Naive thymus-derived CD4-positive, alpha-beta T cell (primary cell): ENCODE data around the gene ABHD18. TPM values are rescaled to one million over a fixed set of nuclear protein-coding genes. Genes with fewer than 3 reads are reported as not detected.
"Not testable (repeated sequence)": the region's sequence is repeated elsewhere in the genome, so short reads cannot be mapped to it uniquely, and the experiment has no call there.

Experiments
- ATAC-seq: fragments of 150-1000 bp; cut with Tn5 transposase; 2 replicates; pipeline ENCODE4 v1.10.0; 2021; ENCODE audit warnings: mild to moderate bottlenecking, moderate library complexity
- CTCF ChIA-PET: fragments of 350-600 bp; sonication (Branson Sonifier 250); formaldehyde crosslinking; loops from one replicate; lab custom pipeline; 2021; ENCODE audit warnings: antibody characterized with exemption; lab: Charles Lee
- POLR2A ChIA-PET: fragments of 350-600 bp; sonication (Branson Sonifier 250); formaldehyde crosslinking; loops from one replicate; lab custom pipeline; 2021; ENCODE audit warnings: antibody characterized with exemption, inconsistent platforms; lab: Charles Lee
- DNase-seq, 9 donors: peaks; one replicate each; pipeline versions ENCODE4 v3.0.0 to v3.0.0-alpha.2; 2020 to 2022; ENCODE audit warnings: mixed read lengths in 1 of 9
- H3K27ac ChIP-seq: one replicate; pipeline ENCODE4 v1.7.0; 2013; ENCODE audit warnings: mild to moderate bottlenecking, low read depth, low read length, moderate library complexity
- H3K27me3 ChIP-seq, 2 donors: one replicate each; pipeline ENCODE4 v1.7.0; 2013; ENCODE audit warnings: low read length in 2 of 2, mild to moderate bottlenecking in 2 of 2, moderate library complexity in 2 of 2; ENCODE audit not compliant: control insufficient read depth in 2 of 2, insufficient read depth in 2 of 2
- H3K36me3 ChIP-seq, 3 experiments: 1 replicate in 2 of 3; 2 replicates in 1 of 3; pipeline ENCODE4 v1.7.0; 2013; ENCODE audit warnings: low read length in 3 of 3, mild to moderate bottlenecking in 3 of 3, moderate library complexity in 1 of 3; ENCODE audit not compliant: insufficient read depth in 3 of 3, control insufficient read depth in 2 of 3
- H3K4me1 ChIP-seq, 2 donors: one replicate each; pipeline ENCODE4 v1.7.0; 2013; ENCODE audit warnings: low read length in 2 of 2, mild to moderate bottlenecking in 2 of 2, moderate library complexity in 1 of 2; ENCODE audit not compliant: control insufficient read depth in 2 of 2, insufficient read depth in 2 of 2
- H3K4me3 ChIP-seq: 2 replicates; pipeline ENCODE4 v1.7.0; 2013; ENCODE audit warnings: mild to moderate bottlenecking, low read length
- H3K9me3 ChIP-seq, 3 experiments: 1 replicate in 2 of 3; 2 replicates in 1 of 3; pipeline ENCODE4 v1.7.0; 2013; ENCODE audit warnings: low read length in 3 of 3; ENCODE audit not compliant: control insufficient read depth in 2 of 3
- H3K27ac Mint-ChIP-seq, 9 donors: one replicate each; pipeline ENCODE4 v1.8.0; 2020 to 2022; ENCODE audit warnings: mixed read lengths in 9 of 9, mild to moderate bottlenecking in 8 of 9, moderate library complexity in 5 of 9, inconsistent platforms in 2 of 9
- H3K27me3 Mint-ChIP-seq, 5 donors: one replicate each; pipeline ENCODE4 v1.8.0; 2021 to 2022; ENCODE audit warnings: mixed read lengths in 5 of 5, mild to moderate bottlenecking in 1 of 5
- H3K36me3 Mint-ChIP-seq, 5 donors: one replicate each; pipeline ENCODE4 v1.8.0; 2020 to 2022; ENCODE audit warnings: mixed read lengths in 5 of 5, mild to moderate bottlenecking in 3 of 5, inconsistent platforms in 1 of 5
- H3K4me1 Mint-ChIP-seq, 7 donors: one replicate each; pipeline ENCODE4 v1.8.0; 2020 to 2022; ENCODE audit warnings: mixed read lengths in 7 of 7, mild to moderate bottlenecking in 3 of 7, inconsistent platforms in 1 of 7
- H3K4me3 Mint-ChIP-seq, 10 donors: one replicate each; pipeline ENCODE4 v1.8.0; 2020 to 2022; ENCODE audit warnings: mild to moderate bottlenecking in 10 of 10, mixed read lengths in 10 of 10, moderate library complexity in 6 of 10, inconsistent platforms in 2 of 10
- H3K9me3 Mint-ChIP-seq, 11 donors: one replicate each; pipeline ENCODE4 v1.8.0; 2020 to 2022; ENCODE audit warnings: mixed read lengths in 11 of 11, mild to moderate bottlenecking in 4 of 11, inconsistent platforms in 1 of 11, moderate library complexity in 1 of 11
- intact Hi-C, 2 donors: fragments of 100-400 bp; cut with micrococcal nuclease; formaldehyde crosslinking; loops; one replicate each; pipeline ENCODE4 v1.15.1; 2023
- polyA plus RNA-seq, 2 donors: library from polyadenylated mRNA; unstranded; fragments of 300-500 nt; fragmentation: Illumina TruSeq; gene quantifications; one replicate each; pipeline ENCODE4 v1.2.3, GENCODE V29; 2021
- total RNA-seq, 6 experiments: library from RNA in 5 of 6; stranded (reverse) in 5 of 6; gene quantifications; 1 replicate in 5 of 6; 2 replicates in 1 of 6; pipeline ENCODE4 v1.2.3 and lab custom pipeline; 2021 to 2026

ABHD18 gene
- total and polyA plus RNA-seq, 7 experiments from 2014 or later, result 9.8 to 26.6 (median 22.9) TPM

DNA sequence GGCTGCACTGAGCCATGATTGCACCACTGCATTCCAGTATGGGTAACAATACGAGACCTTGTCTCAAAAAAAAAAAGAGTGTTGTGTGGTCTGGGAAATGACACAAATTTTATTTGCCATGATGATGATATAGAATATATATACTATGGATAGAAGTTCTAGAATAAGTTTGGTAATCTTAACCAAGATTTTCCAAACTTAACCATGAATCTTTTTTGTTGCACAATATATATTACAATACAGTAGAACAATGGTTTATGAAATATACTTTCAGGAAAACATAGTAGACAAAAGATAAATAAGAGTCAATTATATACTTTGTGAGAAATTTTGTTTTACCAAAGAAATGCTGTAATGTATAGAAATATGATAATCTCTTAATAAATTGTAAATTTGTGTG lies 35.0 kb upstream of the ABHD18 start:
- H3K4me3 ChIP-seq, result no peak overlapping the region
- H3K27ac Mint-ChIP-seq, result no peak overlapping the region
- no peaks in the 10 kb centered on the region for H3K4me1 ChIP-seq
- no peak overlapping the region for H3K27ac ChIP-seq
- no peaks in the 10 kb centered on the region for H3K27me3 Mint-ChIP-seq
- H3K9me3 Mint-ChIP-seq, result peaks cover 0 to 6% (median 0%) of the 10 kb centered on the region in 11 donors
- H3K4me3 Mint-ChIP-seq, result no peak overlapping the region
- H3K36me3 Mint-ChIP-seq, result peaks cover 3 to 41% (median 18%) of the 10 kb centered on the region in 5 donors
- H3K27me3 ChIP-seq, result no peaks in the 10 kb centered on the region
- ChIA-PET CTCF (interaction anchor here (0.7 kb wide), 1 partner anchor 63 kb away, joined by 4 read pairs; no protein-coding TSS in a partner anchor), POLR2A (no interaction called here)
- no peak for ATAC-seq
- intact Hi-C loops, result no loop called here
- peaks cover 0 to 20% (median 0%) of the 10 kb centered on the region in 3 experiments for H3K36me3 ChIP-seq
- H3K9me3 ChIP-seq, result no peaks in the 10 kb centered on the region
- H3K4me1 Mint-ChIP-seq, result peaks cover 0 to 2% (median 0%) of the 10 kb centered on the region in 7 donors
- no peak for DNase-seq

- intact Hi-C loops, H3K9me3 Mint-ChIP-seq: not testable (repeated sequence)
These were observed 33.4 kb upstream of the ABHD18 start for GRCh38 chr4:127931836-127932235.

GRCh38 chr4:127936974-127937373 lies 28.2 kb upstream of the ABHD18 start:
- H3K36me3 ChIP-seq, result peaks cover 0 to 4% (median 0%) of the 10 kb centered on the region in 3 experiments
- H3K27me3 Mint-ChIP-seq, result no peaks in the 10 kb centered on the region
- no peak for DNase-seq
- H3K27ac ChIP-seq, result no peak overlapping the region
- intact Hi-C loops, result no loop called here
- no peak overlapping the region for H3K27ac Mint-ChIP-seq
- no peaks in the 10 kb centered on the region for H3K4me1 Mint-ChIP-seq
- no peaks in the 10 kb centered on the region for H3K4me1 ChIP-seq
- H3K9me3 Mint-ChIP-seq, result no peaks in the 10 kb centered on the region
- no peak overlapping the region for H3K4me3 Mint-ChIP-seq
- ChIA-PET POLR2A (no interaction called here), CTCF (no interaction called here)
- H3K4me3 ChIP-seq, result no peak overlapping the region
- no peaks in the 10 kb centered on the region for H3K9me3 ChIP-seq
- H3K27me3 ChIP-seq, result no peaks in the 10 kb centered on the region
- no peak for ATAC-seq
- H3K36me3 Mint-ChIP-seq, result peaks cover 3 to 32% (median 23%) of the 10 kb centered on the region in 5 donors

More at GRCh38 chr4:127931836-127932235, 33.4 kb upstream of the ABHD18 start:
- H3K9me3 ChIP-seq, H3K4me3 Mint-ChIP-seq, H3K4me3 ChIP-seq, CTCF ChIA-PET, ATAC-seq, H3K27ac ChIP-seq, H3K4me1 Mint-ChIP-seq, POLR2A ChIA-PET, H3K27me3 ChIP-seq, H3K27ac Mint-ChIP-seq, H3K27me3 Mint-ChIP-seq, H3K4me1 ChIP-seq, DNase-seq: not testable (repeated sequence)
- peaks cover 0 to 15% (median 0%) of the 10 kb centered on the region in 3 experiments for H3K36me3 ChIP-seq
- H3K36me3 Mint-ChIP-seq, result peaks cover 0 to 28% (median 8%) of the 10 kb centered on the region in 5 donors

- Histone ChIP-seq H3K27me3 (no peaks in the 10 kb centered on the region), H3K4me3 (no peak overlapping the region), H3K9me3 (no peaks in the 10 kb centered on the region), H3K36me3 (peaks cover 0 to 12% (median 0%) of the 10 kb centered on the region in 3 experiments), H3K27ac (no peak overlapping the region), H3K4me1 (peaks cover 0 to 6% of the 10 kb centered on the region in 2 donors)
- intact Hi-C loops, result no loop called here
- Mint-ChIP-seq H3K27me3 (no peaks in the 10 kb centered on the region), H3K4me1 (peaks cover 5 to 47% (median 32%) of the 10 kb centered on the region in 7 donors), H3K36me3 (peaks cover 0 to 15% (median 6%) of the 10 kb centered on the region in 5 donors), H3K4me3 (no peak overlapping the region), H3K9me3 (no peaks in the 10 kb centered on the region), H3K27ac (peak overlapping the region in 1 of 9 donors; percentile 33)
- DNase-seq (no peak), ATAC-seq (no peak)
- POLR2A ChIA-PET, result no interaction called here
- CTCF ChIA-PET, result interaction anchor here (0.6 kb wide), 1 partner anchor 12 kb away, joined by 3 read pairs; no protein-coding TSS in a partner anchor
These were observed 8.1 kb upstream of the ABHD18 start for GRCh38 chr4:127957105-127957504.

DNA sequence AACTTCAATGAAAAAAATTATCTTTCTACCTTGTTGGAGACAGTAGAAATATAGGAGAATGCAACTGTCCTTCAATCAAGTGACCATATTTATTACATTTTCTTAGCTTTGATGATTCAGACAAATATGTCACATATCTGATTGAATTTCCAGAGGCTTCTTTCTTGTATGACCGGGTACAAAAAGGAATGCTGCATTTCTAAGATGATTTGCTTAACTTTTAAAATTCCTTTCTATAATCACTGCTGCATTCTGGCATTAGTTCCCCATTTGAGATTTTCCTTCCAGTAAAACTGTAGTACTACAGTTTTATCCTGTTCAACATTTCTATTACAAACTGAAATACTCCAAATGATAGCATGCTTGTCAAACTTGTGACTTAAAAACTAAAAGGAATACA lies 5.4 kb upstream of the ABHD18 start:
- ATAC-seq (no peak), DNase-seq (no peak)
- peaks cover 0 to 14% (median 0%) of the 10 kb centered on the region in 3 experiments for H3K36me3 ChIP-seq
- no peaks in the 10 kb centered on the region for H3K27me3 ChIP-seq
- peaks cover 17 to 60% (median 45%) of the 10 kb centered on the region in 7 donors for H3K4me1 Mint-ChIP-seq
- no peak overlapping the region for H3K27ac Mint-ChIP-seq
- no peaks in the 10 kb centered on the region for H3K9me3 ChIP-seq
- ChIA-PET CTCF (no interaction called here), POLR2A (no interaction called here)
- no peak overlapping the region for H3K27ac ChIP-seq
- peaks cover 0 to 16% (median 7%) of the 10 kb centered on the region in 5 donors for H3K36me3 Mint-ChIP-seq
- no peak overlapping the region for H3K4me3 Mint-ChIP-seq
- no peak overlapping the region for H3K4me3 ChIP-seq
- H3K9me3 Mint-ChIP-seq, result no peaks in the 10 kb centered on the region
- H3K4me1 ChIP-seq, result peaks cover 5 to 13% of the 10 kb centered on the region in 2 donors
- intact Hi-C loops, result no loop called here
- no peaks in the 10 kb centered on the region for H3K27me3 Mint-ChIP-seq

GRCh38 chr4:127963633-127964398 lies 1.4 kb upstream of the ABHD18 start:
- ChIA-PET POLR2A (interaction anchor here (1.1 to 3.4 kb wide), 3 partner anchors 83 to 326 kb away, joined by 4 to 43 read pairs (median 27); partner anchors contain the start of genes LARP1B and PLK4), CTCF (interaction anchor here (2.3 kb wide), 1 partner anchor 83 kb away, joined by 8 read pairs; the partner anchor contains the start of gene PLK4)
- H3K9me3 ChIP-seq, H3K27me3 Mint-ChIP-seq, H3K9me3 Mint-ChIP-seq, H3K4me3 ChIP-seq, ATAC-seq, H3K27me3 ChIP-seq, H3K36me3 Mint-ChIP-seq: not testable (repeated sequence)
- intact Hi-C loops, result loop anchor here (2.0 kb wide), 1 partner anchor 1129 kb away; the partner anchor contains the start of gene SCLT1 (in 2 of the 2)
- Histone ChIP-seq H3K36me3 (peaks cover 0 to 12% (median 0%) of the 10 kb centered on the region in 3 experiments), H3K4me1 (peaks cover 5 to 13% of the 10 kb centered on the region in 2 donors), H3K27ac (peak overlapping the region; percentile 33)
- peak overlapping the region in 8 of 9 donors; percentile 7 to 83 (median 69) for H3K27ac Mint-ChIP-seq
- peak overlapping the region; percentile 67 to 97 (median 78) for H3K4me3 Mint-ChIP-seq
- peak in 5 of 9 donors; percentile 3 to 27 (median 8) for DNase-seq
- H3K4me1 Mint-ChIP-seq, result peaks cover 14 to 71% (median 56%) of the 10 kb centered on the region in 7 donors
